COLO668 (cell line): ENCODE data around the gene KRT71.

ENCODE experiments used
- DNase-seq: peaks from one replicate; lab custom pipeline; 2025; ENCODE audit not compliant: unreplicated experiment; lab: John Stamatoyannopoulos, UW

Gene KRT71

DNA sequence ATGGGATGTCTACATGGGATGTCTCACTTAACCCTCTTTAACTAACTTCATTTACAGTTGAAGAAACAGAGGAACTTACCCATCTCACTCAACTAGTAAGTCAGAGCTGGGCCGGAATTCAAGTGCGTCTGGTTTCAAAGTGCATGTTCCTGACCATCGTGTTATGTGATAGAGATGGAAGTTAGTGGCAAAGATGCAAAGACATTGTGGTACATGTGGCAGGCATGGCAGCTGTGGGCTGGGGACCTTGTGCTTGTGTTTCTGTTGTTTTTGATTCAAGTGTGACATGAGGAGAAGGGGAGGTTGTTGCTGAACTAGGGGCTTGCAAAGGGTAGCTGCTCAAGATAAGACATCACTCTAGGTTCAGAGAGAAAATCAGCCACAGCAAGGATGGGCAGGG lies 23.0 kb upstream of the KRT71 start:
- DNase-seq: no peak

DNA sequence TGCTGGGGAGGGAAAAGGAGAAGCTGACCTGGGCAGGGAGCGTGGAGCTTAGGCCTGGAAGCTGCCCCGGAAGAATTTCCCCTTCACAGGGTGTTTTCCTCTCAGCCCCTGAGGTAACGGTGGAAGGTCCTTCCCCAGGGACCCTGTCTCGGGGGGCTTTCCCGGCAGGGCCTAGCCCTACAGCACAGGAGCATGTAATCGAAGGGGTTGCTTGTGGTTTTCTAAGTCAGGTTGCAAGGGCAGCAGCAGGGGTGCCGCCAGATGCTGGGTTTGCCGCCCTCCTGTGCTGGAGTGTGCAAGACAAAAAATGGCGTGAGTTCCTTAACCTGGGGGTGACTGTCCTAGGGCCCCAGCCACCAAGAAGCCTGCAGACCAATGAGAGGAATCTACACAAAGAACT lies 22.3 kb upstream of the KRT71 start:
- no peak for DNase-seq

GRCh38 chr12:52573743-52574142 lies 20.8 kb upstream of the KRT71 start, which contains the start of gene KRT74:
TSS of gene KRT74 (minus strand) at chr12:52573843. CDS start at chr12:52573777, 66 bp downstream.
- DNase-seq: no peak

DNA sequence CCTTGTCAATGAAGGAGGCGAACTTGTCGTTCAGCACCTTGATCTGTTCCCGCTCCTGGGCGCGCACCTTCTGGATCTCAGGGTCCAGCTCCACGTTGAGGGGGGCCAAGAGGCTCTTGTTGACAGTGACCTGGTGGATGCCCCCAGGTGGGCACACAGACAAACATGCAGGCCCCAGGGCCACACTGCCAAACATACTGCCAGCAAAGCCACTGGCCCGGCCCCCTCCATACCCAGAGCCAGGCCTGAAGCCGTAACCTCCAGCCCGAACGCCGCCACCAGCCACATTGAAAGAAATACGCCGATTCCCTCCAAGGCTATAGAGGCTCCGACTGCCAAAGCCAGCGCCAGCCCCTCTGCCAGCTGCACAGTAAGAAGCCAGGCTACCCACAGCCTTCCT lies 20.4 kb upstream of the KRT71 start:
- no peak for DNase-seq

GRCh38 chr12:52570511-52570910 lies 17.6 kb upstream of the KRT71 start:
- no peak for DNase-seq

DNA sequence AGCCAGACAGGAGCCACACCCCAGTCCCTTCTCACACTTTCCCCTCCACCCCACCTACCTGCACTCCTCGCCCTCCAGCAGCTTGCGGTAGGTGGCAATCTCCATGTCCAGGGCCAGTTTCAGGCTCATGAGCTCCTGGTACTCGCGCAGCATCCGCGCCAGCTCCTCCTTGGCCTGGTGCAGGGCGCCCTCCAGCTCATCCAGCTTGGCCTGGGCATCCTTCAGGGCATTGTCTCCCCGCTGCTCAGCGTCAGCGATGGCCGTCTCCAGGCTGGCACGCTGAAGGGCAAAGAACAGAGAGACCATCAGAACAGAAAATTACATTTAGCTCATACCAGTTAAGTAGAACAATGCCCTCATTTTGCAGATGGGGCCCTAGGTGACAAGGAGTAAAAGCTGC lies 15.2 kb upstream of the KRT71 start:
- DNase-seq: no peak

DNA sequence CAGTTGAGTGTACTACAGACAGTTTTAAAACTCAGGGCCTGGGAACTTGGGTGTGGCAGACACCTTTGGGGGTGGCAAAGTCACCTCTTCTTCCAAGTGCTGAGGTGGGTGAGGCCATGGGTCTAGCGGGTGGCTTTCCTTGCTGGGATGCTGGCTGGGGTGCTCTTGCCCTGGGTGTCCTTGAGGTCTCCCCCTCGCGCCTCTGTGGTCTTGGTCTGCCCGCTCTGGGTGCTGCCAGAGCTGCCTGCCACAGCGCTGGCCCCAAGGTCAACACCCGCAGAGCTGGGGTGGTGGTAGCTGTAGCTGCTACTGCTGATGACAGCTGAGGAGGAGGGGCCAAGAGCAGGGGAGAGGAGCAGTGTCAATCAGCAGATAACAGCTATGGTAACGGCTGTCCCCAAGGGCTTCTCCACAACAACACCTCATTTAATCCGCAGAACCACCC lies 13.9 kb upstream of the KRT71 start:
- no peak for DNase-seq

GRCh38 chr12:52564582-52564981 lies 11.6 kb upstream of the KRT71 start:
- no peak for DNase-seq

- no peak for DNase-seq
Observed at GRCh38 chr12:52561880-52562449, 9.0 kb upstream of the KRT71 start.

GRCh38 chr12:52559979-52560378 lies 7.0 kb upstream of the KRT71 start:
- DNase-seq: no peak

- peak; percentile 10 for DNase-seq
Observed at GRCh38 chr12:52558781-52559445, 6.0 kb upstream of the KRT71 start.

- no peak for DNase-seq
Observed at GRCh38 chr12:52557476-52557875, 4.5 kb upstream of the KRT71 start.

DNA sequence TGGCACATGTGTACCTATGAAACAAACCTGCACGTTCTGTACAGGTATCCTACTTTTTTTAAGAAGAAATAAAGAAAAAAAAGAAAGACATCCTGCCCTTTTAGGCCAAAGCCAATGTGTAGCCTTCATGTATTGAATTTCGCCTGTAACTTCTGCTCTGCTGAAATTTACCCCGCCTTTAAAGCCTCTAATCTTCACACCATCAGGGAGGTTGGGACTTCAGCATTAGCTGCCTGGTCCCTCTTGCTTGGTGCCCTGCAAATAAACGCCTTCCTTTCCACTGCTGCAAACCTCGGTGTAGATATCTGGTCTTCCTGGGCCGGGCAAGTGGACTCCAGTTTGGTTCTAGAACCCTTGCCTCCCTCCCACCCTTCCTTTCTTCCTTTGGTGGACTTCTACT lies 2.6 kb upstream of the KRT71 start:
- no peak for DNase-seq

DNA sequence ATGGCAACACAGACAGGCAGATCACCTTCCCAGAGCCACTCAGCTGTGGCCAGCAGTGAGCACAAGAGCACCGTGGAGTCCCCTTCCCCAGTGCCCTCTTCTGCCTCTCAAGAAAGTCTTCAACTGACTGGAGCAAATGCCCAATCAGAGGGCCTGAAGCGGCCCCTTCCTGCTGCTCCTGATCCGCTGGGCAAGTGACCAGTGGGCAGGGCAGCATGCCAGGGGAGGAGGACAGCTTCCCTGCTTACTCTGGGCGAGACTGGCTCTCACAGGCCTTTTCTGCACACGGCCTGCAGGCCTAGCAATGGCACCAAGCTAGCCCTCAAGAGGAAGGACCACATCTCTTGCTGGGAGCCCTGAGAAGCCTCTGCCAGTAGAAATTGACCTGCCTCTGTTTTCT lies 890 bp downstream of the KRT71 start:
- no peak for DNase-seq

DNA sequence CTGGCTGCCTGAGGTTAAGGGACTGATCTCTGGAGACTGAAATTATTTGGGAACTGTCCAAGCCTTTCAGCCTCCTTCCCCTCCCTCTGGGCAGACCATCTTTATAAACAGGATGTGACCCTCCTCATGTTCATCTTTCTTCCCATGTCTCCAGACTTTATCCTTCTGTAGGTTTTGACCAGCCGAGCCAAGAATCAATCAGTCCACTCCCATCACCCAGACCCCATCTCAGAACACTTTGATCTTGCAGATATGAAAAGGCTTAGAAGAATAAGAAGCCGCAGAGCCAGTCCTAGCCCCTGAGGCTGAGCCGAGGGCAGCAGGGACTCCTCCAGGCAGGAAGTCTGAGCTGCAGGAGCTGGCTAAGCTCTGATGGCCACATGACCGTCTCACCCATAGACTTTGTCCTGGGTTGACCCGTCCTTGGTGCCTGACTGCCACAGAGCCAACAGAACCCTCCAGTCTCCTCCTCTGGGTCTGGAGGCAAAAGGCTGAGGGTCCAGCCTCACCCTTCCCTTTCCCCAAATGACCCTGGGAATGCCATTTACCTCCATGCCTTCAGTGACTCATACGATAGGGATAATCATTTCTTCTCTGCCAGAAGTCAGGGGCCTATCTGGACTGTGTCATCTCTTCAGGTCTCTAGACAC lies 1.6 kb downstream of the KRT71 start:
- no peak for DNase-seq

GRCh38 chr12:52546126-52546525 lies 6.8 kb downstream of the KRT71 start:
- no peak for DNase-seq

DNA sequence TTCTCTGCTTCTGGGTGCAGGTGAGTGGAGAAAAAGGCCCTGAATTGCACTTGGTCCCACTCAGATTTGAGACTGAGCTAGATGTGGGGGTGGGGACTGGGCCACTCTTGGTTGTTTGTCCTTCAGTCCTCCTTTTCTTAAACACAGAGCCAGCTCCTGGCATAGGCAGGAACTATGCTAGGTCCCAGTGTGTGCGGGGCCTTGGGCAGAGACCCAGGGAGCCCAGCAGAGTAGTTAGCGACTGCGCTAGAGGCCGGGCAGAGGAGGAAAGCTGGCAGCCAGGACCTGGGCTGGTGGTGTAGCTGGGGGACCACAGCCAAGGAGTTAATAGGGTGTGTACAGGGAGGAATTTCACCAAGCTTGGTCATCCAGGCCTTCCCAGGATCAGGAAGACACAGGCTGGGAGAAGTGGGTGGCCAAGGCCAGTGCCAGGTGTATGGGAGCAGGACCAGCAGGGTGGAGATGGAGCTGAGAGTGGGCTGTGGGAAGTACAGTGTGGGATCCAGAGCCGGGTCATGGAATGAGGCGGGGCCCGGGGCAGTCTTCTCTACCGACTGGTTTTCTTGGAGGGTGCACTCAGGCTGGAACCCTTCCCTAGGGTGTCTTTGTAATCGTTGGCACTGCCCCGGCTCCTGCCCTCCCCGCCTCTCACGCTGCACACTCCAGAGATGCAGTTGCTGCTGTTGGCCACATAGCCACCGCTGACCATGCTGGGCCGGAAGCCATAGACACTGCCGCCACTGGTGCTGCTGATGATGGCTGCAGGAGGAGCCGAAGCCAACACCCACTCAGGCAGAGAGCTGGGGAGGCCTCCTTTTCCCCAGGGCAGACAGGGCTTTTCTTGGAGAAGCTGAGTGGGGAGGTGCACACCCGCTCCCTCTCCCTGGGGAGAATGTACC lies 8.7 kb downstream of the KRT71 start:
- no peak for DNase-seq

DNA sequence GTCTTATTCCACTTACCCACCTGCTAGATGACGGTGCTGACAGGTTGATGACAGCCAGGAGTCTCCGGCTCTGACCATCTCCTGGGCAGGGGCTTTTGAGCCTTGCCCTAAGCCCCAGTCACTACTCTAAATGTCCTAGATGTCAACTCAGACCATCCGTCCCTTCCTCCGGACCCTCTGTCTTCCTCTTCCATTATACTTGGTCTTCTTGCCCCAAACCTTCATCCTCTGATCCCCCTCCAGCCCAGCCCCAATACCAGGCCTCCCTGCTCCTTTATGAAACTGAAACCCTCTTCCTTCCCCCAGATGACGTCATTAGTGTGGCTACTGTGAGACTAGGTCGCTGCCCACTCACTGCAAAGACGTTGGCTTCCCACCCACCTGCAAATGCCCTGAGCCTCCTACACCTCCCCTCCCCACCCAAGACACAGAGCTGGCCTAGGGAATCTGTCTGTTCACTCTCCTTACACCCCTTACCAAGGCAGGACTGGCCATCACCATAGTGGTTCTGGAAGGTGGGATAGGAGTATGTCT lies 10.1 kb downstream of the KRT71 start:
- no peak for DNase-seq

- no peak for DNase-seq
Observed at GRCh38 chr12:52542157-52542556, 10.8 kb downstream of the KRT71 start.

DNA sequence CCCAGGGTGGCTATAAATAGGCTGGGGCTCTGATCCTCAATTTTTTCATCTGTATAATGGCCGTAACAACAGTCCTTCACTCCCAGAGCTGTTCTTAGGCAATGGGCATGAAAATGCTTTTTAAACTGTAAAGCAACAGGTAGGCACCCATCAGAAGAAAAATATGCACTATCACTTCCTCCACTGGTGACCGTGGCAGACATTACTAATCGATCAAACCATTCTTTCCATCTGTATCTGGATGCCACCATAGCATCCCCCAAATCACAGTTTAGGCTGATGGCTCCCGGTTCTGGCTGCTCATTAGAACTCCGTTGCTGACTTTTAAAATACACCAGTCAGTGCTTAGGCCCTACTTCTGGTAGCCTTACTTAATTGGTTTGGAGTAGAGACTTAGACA lies 11.2 kb downstream of the KRT71 start:
- no peak for DNase-seq

DNA sequence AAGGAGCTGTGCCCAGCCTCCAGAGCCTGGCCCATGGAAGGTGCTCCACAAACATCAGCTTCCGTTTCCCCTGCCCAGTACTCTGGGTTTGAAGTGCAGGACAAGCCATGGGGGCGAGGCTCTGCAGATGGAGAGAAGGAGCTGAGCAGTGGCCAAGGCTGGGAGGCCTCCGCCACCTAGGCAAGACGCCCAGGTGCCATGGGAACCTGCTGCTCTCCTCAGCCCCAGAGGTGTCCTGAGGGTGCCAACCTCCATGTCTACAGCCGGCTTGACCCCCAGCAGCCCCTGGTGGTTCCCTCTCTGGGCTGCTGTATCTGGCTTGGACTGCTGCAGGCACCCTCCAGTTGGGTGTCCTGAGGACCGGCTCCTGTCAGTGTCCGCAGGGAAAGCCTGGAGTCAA lies 12.4 kb downstream of the KRT71 start:
- no peak for DNase-seq
